VCaP (cell line): ENCODE data around the gene CD59.

Experiments
- H3K27ac ChIP-seq: fragments of 450-650 bp; 2 replicates; pipeline ENCODE4 v1.5.1; 2017
- CTCF ChIP-seq: fragments of 450-650 bp; conservative IDR thresholded peaks from 2 replicates; pipeline ENCODE4 v1.5.1; 2017; ENCODE audit warnings: mild to moderate bottlenecking, moderate library complexity

CD59 gene

GRCh38 chr11:33774736-33775466 lies 38.7 kb upstream of the CD59 start:
- H3K27ac ChIP-seq: peak overlapping the region; percentile 74; the same call in 1 of the 2 replicates
- no peak for TF ChIP-seq CTCF

GRCh38 chr11:33773987-33774735 lies 37.9 kb upstream of the CD59 start, which contains the start of gene FBXO3:
Gene FBXO3, minus strand, starts transcription at chr11:33774520. Its CDS starts 23 bp downstream, at chr11:33774497.
- no peak for TF ChIP-seq CTCF
- H3K27ac ChIP-seq: peak within 1 kb of the TSS; percentile 74

- no peak for TF ChIP-seq CTCF
- peak overlapping the region; percentile 74 for H3K27ac ChIP-seq
These were observed 37.3 kb upstream of the CD59 start for GRCh38 chr11:33773404-33773986.

- H3K27ac ChIP-seq: no peak overlapping the region
- TF ChIP-seq CTCF: no peak
These were observed 36.6 kb upstream of the CD59 start for GRCh38 chr11:33772870-33773269.

GRCh38 chr11:33772300-33772699 lies 36.1 kb upstream of the CD59 start:
- no peak for TF ChIP-seq CTCF

GRCh38 chr11:33770236-33770635 lies 34.0 kb upstream of the CD59 start:
- H3K27ac ChIP-seq: no peak overlapping the region
- no peak for TF ChIP-seq CTCF

More at GRCh38 chr11:33772300-33772699, 36.1 kb upstream of the CD59 start:
- no peak overlapping the region for H3K27ac ChIP-seq

GRCh38 chr11:33769542-33769941 lies 33.3 kb upstream of the CD59 start:
- H3K27ac ChIP-seq: no peak overlapping the region
- TF ChIP-seq CTCF: no peak
